Mucosa of gallbladder (tissue), 1 donor: ENCODE measurements around the gene DHRSX. TPM values are rescaled to one million over a fixed set of nuclear protein-coding genes. Genes with fewer than 3 reads are reported as not detected.
"Not testable (repeated sequence)": the region's sequence is repeated elsewhere in the genome, so short reads cannot be mapped to it uniquely, and the experiment has no call there.

ENCODE experiments used
- DNase-seq: peaks from one replicate; pipeline ENCODE4 v3.0.0-alpha.2; 2020; ENCODE audit warnings: low spot score
- total RNA-seq: library from RNA; stranded (reverse); gene quantifications from one replicate; pipeline ENCODE4 v1.2.1, GENCODE V29; 2021
- donor health status: DM: no; HTN: no; CAD: no.

The DHRSX gene
- total RNA-seq, 1 donor from 2014 or later = 61.4 TPM

- DNase-seq = no peak
Observed at GRCh38 chrX:2498781-2499302, 1.9 kb downstream of the DHRSX start.

- DNase-seq = peak; percentile 84
Observed at GRCh38 chrX:2497961-2498780, 2.6 kb downstream of the DHRSX start.

GRCh38 chrX:2495595-2495994, 5.2 kb downstream of the DHRSX start:
- DNase-seq = no peak

- DNase-seq = no peak
Observed at GRCh38 chrX:2492531-2493218, 8.1 kb downstream of the DHRSX start.

DNA sequence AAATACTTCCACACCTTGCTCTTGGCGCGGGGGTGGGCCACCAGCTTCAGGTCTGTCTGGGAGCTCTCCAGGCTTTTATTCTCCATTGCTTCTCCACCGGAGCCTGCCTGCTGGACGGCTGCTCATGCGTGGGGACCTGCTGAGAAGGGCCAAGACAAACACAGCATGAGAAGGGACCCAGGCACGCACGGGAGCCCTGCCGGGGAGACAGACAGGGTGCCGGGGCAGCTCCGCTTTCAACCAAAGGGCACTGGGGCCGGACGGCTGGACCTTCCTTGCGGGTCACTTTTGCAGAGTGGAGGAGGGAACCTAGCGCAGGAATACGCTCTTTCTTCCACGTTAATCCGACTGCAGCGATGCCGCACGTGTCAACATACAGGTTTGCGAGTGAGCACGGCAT, 10.1 kb downstream of the DHRSX start:
- no peak for DNase-seq

DNA sequence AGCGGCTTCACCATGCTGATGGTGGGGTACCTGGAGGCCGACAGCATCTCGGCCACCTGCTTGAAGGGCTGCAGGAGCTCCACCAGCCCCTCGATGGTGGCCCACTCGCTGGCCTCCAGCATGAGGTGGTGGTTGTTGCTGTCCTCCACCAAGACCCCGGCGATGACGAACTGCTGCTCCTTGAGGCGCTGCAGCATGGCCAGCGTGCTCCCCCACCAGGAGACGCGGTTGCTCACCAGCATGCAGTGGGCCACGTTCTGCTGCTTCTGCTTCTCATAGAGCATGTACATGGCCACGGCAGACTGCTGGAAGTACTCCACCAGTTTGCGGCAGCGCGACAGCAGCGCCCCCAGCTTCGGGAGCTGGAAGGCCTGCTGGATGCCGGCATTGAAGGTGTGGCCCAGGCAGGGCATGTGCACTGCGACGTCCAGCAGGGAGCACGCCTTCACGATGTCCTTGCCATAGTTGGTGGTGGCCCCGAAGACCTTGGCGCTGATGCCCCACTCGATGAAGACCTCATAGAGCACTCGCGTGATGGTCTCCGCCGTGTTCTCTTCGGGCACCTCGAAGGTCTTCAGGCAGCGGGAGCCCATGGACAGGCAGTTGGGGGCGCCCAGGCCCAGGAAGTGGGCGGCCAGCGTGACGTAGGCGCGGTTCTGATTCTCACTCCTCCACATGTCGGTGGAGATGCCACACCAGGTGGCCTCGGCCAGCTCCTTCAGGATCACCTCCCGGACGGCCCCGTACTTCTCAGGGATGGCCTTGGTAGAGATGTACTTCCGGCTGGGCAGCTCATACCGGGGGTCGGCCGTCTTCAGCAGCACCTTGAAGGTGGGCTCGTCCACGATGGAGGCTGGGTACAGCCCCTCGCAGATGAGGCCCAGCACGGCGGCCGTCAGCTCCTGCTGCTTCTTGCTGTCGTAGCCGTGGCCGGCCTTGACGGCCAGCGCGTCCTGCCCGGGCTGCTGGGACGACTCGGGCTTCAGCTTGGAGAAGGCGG, 11.0 kb downstream of the DHRSX start:
- no peak for DNase-seq

DNA sequence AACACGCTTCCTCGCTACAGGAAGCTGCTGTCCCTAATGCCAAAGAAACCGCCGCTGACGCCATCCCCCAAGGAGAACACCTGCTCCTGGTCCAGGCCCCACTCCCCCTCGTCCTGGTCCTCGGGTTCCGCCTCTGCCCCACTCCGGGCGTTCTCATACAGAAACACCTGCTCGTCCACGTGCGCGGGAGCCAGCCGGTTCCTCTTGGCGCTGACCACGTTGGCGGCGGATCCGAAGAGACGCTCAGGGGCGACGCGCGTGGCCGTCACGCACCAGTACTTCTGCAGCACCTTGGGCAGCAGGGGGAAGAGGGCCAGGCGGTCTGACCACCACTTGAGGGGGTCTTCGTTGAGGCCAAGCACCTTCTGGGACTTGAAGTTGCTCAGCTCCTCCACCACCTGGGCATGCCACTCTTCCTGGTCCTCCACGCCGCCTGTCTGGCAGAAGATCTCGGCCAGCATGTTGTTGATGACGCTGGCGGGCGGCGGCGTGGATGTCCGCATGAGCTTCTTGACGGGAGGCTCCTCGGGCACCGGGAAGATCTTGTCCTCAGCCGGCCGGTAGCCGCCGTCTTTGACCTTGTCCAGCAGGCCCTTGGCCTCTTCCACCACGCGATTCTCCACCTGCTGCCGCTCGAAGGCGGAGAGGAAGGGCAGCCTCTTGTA, 12.0 kb downstream of the DHRSX start:
- no peak for DNase-seq

DNA sequence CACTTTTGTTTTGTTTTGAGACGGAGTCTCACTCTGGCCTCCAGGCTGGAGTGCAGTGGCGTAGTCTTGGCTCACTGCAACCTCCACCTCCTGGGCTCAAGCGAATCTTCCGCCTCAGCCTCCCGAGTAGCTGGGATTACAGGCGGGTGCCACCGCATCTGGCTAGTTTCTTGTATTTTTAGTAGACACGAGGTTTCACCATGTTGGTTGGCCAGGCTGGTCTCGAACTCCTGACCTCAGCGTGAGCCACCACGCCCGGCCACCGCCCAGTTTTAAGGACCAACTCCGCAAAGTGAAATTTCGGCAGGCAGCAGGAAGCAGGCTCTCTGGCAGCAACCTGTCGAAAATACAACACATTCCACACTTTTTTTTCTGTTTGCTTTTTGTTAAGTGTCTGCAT, 13.4 kb downstream of the DHRSX start:
- DNase-seq = no peak

- no peak for DNase-seq
Observed at GRCh38 chrX:2486476-2487133, 14.2 kb downstream of the DHRSX start.

- no peak for DNase-seq
Observed at GRCh38 chrX:2485789-2486345, 14.9 kb downstream of the DHRSX start.

GRCh38 chrX:2484721-2485648, 15.8 kb downstream of the DHRSX start:
- DNase-seq = no peak

DNA sequence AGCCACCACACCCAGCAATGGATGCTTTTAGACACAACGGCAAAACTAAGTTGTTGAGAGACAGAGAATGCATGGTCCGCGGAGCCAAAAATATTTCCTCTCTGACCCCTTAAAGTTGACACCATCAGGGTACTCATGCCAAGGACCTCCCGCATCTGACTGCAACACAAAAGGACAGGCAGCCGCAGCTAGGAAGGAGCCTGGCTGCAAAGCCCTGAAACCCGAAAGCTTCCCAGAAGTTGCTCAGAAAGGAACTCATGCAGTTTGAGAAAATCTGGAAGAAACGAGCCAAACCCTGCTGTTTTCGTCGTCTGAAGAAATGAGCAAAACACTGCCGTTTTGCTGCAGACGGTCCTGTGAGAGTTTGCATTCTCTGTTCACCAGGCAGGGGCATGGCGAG, 16.5 kb downstream of the DHRSX start:
- DNase-seq = no peak

DNA sequence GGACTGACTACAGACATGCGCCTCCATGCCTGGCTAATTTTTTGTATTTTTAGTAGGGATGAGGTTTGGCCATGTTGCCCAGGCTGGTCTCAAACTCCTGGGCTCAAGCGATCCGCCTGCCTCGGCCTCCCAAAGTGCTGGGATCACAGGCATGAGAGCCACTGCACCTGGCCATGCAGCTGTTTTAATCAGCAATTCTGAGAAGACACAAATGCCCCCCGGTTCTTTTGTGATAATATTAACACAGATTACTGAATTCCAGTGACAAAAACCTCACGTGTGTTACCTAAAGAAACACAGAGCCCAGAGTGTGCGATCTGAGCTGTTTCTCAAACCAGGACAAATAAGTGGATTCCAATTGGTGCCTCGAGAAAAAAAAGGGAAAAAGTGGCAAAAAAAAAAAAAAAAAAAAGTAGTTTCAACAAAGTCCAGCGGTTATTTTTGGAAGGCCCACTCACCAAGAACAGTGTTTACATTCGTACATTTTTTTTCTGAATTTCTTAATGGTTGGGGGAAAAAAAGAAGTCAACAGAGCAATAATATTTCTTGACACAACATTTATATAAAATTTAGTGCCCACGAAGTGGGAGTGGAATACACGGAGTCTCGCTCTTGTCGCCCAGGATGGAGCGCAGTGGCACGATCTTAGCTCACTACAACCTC, 17.2 kb downstream of the DHRSX start:
- no peak for DNase-seq

GRCh38 chrX:2481597-2481996, 19.2 kb downstream of the DHRSX start:
- not testable (repeated sequence) for DNase-seq

DNA sequence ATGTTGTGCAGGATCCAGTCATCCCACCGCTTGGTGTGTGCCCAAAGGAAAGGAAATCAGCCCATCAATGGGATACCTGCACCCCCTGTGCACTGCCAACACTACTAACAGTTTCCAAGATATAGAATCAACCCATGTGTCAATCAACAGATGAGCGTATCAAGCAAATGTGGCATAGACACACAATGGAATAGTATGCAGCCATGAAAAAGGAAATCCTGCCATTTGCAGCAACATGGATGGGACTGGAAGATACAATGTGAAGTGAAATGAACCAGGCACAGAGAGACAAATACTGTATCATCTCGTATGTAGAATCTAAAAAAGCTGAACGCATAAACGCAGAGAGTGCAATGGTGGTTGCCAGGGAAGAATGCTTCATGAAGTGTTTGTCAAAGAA, 20.8 kb downstream of the DHRSX start:
- not testable (repeated sequence) for DNase-seq

DNA sequence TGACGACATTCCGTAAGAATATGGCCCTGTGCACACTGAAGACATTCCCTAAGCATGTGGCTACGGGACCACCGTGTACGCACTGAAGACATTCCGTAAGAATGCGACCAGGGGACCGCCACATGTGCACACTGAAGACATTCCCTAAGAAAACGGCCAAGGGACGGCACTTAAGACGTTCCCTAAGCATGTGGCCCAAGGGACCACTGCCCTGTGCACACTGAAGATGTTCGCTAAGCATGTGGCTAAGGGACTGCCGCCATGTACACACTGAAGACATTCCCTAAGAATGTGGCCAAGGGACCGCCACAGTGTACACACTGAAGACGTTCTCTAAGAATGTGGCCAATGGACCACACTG, 21.4 kb downstream of the DHRSX start:
- DNase-seq = no peak

DNA sequence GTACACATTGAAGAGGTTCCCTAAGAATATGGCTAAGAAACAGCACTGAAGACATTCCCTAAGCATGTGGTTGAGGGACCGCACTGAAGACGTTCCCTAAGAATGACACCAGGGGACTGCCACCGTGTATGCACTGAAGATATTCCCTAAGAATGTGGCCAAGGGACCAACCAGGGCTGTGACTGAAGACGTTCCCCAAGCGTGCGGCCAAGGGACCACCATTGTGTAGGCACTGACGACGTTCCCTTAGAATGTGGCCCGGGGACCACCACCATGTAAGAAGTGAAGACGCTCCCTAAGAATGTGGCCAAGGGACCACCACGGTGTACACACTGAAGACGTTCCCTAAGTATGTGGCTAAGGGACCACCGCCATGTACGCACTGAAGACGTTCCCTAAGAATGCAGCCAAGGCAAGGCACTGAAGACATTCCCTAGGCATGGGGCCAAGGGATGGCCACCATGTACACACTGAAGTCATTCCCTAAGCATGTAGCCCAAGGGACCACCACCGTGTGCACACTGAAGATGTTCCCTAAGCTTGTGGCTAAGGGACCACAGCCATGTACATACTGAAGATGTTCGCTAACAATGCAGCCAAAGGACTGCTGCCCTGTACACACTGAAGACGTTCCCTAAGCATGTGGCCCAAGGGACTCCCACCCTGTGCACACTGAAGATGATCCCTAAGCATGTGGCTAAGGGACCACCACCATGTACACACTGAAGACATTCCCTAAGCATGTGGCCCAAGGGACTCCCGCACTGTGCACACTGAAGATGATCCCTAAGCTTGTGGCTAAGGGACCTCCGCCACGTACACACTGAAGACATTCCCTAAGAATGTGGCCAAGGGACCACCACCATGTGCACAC, 22.0 kb downstream of the DHRSX start:
- DNase-seq = no peak

- peak; percentile 62 for DNase-seq
Observed at GRCh38 chrX:2477313-2477712, 23.5 kb downstream of the DHRSX start.
